Left cardiac atrium (tissue), 4 donors: Measurements from ENCODE around the gene PRKAR2B. TPM values are rescaled to one million over a fixed set of nuclear protein-coding genes. Genes with fewer than 3 reads are reported as not detected.
"Not testable (repeated sequence)": the region's sequence is repeated elsewhere in the genome, so short reads cannot be mapped to it uniquely, and the experiment has no call there.

Source experiments
- ATAC-seq, 2 donors: fragments of 200-7000 bp; cut with Tn5 transposase; one replicate each; pipeline ENCODE4 v1.9.1; 2020; ENCODE audit warnings: mild to moderate bottlenecking in 2 of 2, moderate library complexity in 2 of 2
- DNase-seq: peaks from one replicate; pipeline ENCODE4 v3.0.0-alpha.2; 2020
- intact Hi-C, 2 donors: fragments of 100-400 bp; cut with DNase I; formaldehyde crosslinking; loops; one replicate each; pipeline versions ENCODE4 v1.14.1 to v1.15.1; 2022 to 2023
- total RNA-seq, 2 donors: library from RNA; stranded (reverse); fragmentation: NEBNext Ultra II Directional; extraction: Animal tissue kit (Norgen Biotek cat#: 25700); gene quantifications; one replicate each; pipeline ENCODE4 v1.2.1, GENCODE V29; 2021
- donor health status: DM: no; HTN: yes; CAD: no.
- donor health status: DM: no; HTN: yes; CAD: no; lungs with severe emphysema.
- donor health status: DM: yes; HTN: yes; CAD: no.
- donor health status: Dilated cardiomyopathy.

PRKAR2B gene
- total RNA-seq, 2 donors from 2014 or later, result 52.2 to 78.2 TPM

- intact Hi-C loops, result loop anchor here in 1 of 2 donors (5.0 kb wide), 1 partner anchor 102 kb away; no protein-coding TSS in a partner anchor
- no peak for DNase-seq
- peak; percentile 6 to 24 for ATAC-seq
These were observed 873 bp downstream of the PRKAR2B start for GRCh38 chr7:107045195-107045960.

GRCh38 chr7:107045980-107046379 is 1.5 kb downstream of the PRKAR2B start:
- DNase-seq (no peak), ATAC-seq (peak in 1 of 2 donors; percentile 14)
- intact Hi-C loops, result loop anchor here in 1 of 2 donors (5.0 kb wide), 1 partner anchor 101 kb away; no protein-coding TSS in a partner anchor

DNA sequence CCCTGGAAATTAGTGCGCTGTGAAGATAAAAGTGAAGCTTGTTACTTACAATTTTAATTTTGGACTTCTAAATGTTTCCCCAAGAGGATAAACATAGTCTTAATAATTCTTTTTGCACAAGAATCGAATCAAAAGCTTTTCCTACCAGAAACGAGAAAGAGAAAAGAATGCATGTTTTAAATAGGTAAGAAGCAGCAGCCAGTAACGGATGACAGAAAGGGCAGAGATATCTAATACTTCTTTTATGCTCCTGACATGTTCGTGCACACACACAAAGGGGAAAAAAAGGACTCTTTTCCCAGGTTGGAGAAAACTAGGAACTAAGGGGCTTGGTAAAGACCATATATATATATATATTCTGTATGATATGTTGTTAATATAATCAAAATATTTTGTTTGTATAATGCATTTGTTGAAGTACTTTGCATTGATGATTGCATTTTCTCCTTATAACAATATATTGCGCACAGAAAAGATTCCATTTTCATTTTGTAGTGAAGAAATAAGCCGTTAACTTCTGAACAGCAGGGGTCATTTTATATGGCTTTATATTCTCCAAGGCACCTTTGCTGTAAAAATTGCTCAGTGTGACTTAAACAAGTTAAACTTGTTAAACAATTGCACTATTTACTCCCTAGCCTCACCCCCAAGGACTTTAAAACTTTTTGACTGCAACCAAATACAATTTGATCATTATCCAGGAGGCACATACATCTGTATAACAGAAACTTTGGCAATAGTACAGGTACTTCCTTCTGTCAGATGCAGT is 2.2 kb downstream of the PRKAR2B start:
- ATAC-seq (no peak), DNase-seq (no peak)
- intact Hi-C loops, result loop anchor here in 1 of 2 donors (5.0 kb wide), 1 partner anchor 101 kb away; no protein-coding TSS in a partner anchor

GRCh38 chr7:107047902-107048782 is 3.6 kb downstream of the PRKAR2B start:
- intact Hi-C loops, result loop anchor here in 1 of 2 donors (5.0 kb wide), 1 partner anchor 99 kb away; no protein-coding TSS in a partner anchor
- DNase-seq, result no peak
- ATAC-seq, result no peak

GRCh38 chr7:107048783-107049418 is 4.4 kb downstream of the PRKAR2B start:
- intact Hi-C loops, result loop anchor here in 1 of 2 donors (5.0 kb wide), 1 partner anchor 98 kb away; no protein-coding TSS in a partner anchor
- ATAC-seq (no peak), DNase-seq (no peak)

GRCh38 chr7:107049480-107049879 is 5.0 kb downstream of the PRKAR2B start:
- DNase-seq (no peak), ATAC-seq (no peak)
- intact Hi-C loops, result loop anchor here in 1 of 2 donors (5.0 kb wide), 1 partner anchor 98 kb away; no protein-coding TSS in a partner anchor

GRCh38 chr7:107049971-107050532 is 5.5 kb downstream of the PRKAR2B start:
- ATAC-seq, result no peak
- no peak for DNase-seq
- intact Hi-C loops, result loop anchor here in 1 of 2 donors (5.0 kb wide), 1 partner anchor 97 kb away; no protein-coding TSS in a partner anchor

DNA sequence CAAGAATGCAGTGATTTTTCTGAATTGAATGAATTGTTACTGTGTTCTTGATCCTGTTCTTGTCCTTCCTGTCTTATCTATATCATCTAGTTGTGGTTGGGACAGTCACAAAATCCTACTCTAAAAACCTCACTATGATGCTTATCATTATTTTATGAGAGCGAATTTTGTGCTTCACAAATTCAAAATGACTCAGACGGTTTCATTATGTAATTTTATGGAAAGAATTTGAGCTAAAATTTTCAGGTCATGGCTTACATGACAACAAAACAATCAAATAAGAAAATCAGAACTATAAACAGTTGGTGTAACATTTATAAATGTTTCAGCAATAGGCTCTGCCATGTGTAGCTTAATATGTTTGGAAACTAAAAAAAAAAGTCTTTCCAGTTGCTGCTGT is 6.9 kb downstream of the PRKAR2B start:
- intact Hi-C loops, result no loop called here
- ATAC-seq (no peak), DNase-seq (no peak)

- intact Hi-C loops, ATAC-seq, DNase-seq: not testable (repeated sequence)
These were observed 10.5 kb downstream of the PRKAR2B start for GRCh38 chr7:107054965-107055364.

GRCh38 chr7:107056058-107056457 is 11.6 kb downstream of the PRKAR2B start:
- ATAC-seq, DNase-seq, intact Hi-C loops: not testable (repeated sequence)

GRCh38 chr7:107056728-107057473 is 12.4 kb downstream of the PRKAR2B start:
- intact Hi-C loops, result no loop called here
- ATAC-seq (no peak), DNase-seq (no peak)

- DNase-seq, result no peak
- no peak for ATAC-seq
- intact Hi-C loops, result no loop called here
These were observed 12.9 kb downstream of the PRKAR2B start for GRCh38 chr7:107057474-107057833.

DNA sequence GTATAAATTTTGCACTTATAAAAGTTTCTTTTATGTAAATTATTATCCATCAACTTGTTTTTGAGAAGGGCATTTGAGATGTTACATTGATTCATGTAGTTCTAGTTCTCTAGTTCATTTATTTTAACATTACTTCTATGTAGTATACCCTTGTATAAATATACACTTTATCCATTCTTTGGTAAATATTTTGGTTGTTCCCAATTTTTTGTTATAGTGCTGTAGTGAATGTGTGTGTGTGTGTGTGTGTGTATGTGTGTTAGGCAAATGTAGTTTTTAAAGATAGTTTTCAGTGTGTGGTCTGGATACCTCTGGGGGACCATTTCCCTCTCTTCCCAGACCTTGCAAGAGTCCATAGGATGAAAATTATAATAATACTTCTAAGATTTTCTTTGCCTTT is 15.0 kb downstream of the PRKAR2B start:
- ATAC-seq (no peak), DNase-seq (no peak)
- intact Hi-C loops, result no loop called here

DNA sequence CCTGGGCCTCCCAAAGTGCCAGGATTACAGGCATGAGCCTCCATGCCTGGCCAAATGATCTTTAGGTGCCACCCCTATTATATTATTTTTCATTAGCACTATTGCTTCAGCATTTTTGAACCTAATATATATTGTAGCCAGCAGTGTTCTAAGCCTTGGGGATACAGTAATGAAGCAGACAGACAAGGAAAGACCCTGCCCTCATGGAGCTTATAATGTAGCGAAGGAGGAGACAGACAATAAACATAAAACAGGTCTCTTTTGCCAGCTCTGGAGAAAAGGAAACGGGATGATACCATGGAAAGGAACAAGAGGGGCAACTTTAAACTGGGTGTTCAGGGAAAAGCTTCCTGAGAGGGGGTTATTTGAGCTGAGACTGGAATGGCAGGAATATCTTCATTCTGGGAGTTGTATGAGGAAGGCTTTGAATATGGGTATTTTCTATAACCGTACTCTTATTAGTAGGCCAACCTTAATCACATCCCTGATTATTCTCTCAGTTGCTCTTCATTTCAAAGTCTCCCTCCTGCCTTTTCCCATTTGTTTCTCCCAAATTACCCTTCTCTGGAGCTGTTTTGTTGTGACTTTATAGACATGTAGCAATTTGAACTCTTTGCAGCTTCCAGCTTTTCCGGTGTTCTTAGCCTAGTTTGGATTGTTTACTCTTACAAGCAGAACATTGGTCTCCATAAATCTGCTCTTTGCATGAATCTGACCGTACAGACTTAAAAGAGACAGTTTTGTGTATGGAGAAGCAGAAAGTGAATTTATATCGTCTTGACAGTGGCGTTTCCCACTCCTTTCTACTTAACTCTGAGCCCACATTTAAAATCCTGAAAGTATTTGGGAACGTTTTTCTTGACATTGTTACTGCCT is 19.0 kb downstream of the PRKAR2B start:
- DNase-seq, result no peak
- intact Hi-C loops, result no loop called here
- ATAC-seq, result no peak

DNA sequence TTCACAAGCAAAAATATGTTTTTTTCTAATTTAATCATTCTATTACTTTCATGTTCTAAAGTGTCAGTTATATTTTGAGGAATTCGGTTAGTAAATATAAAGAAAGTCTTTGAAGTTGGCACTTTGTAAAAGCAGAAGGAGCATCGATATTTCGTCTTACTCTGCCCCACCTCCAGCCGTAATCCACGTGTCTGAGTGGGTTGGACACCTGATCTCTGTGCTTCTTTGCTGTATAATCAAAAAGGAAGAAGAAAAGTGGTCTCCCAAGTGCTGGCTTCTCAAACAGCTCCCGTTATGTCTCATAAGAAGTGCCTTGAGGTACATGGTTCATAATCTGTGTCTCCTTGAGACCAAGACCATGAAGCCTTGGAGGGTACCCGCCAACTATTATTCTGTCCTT is 19.8 kb downstream of the PRKAR2B start:
- ATAC-seq (no peak), DNase-seq (no peak)
- intact Hi-C loops, result no loop called here

DNA sequence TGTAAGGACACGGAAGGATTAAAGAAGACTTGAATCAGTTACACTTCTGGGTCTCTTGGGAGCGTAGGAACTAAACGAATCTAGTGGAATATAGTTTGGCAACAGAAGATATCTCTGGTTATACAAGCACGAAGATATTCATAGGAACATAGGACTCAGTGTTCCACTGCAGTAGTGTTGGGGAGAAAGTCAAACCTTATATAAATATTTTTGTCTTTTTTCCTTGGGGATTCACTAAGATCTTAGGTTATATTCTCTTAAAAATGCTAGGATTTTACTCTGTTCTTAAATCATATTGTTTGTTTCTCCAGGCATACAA is 21.4 kb downstream of the PRKAR2B start:
- DNase-seq (no peak), ATAC-seq (peak in 1 of 2 donors; percentile 34)
- intact Hi-C loops, result no loop called here

DNA sequence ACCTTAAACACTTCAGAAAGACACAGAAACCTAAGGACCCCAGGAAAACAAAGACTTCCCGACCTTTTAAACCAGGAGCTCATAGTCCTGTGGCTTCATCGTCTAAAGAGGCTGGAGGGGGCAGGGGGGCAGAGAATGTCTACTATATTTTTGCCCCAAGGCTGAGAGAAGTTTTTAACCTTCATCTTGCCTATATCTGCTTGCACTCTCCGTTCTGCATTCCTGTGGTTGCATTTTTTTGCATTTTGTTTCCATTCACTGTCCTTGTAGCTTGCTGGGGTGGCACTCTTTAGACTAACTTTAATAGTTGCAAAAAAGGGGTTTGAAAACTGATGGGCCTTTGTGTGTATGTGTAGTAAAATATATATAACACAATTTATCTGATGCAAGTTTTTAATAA is 23.7 kb downstream of the PRKAR2B start:
- intact Hi-C loops, result no loop called here
- no peak for DNase-seq
- no peak for ATAC-seq
